Loucy (cell line): Measurements from ENCODE around the gene RUFY1.
"Not testable (repeated sequence)": the region's sequence is repeated elsewhere in the genome, so short reads cannot be mapped to it uniquely, and the experiment has no call there.

Source experiments
- H2AFZ ChIP-seq: fragments of 200-600 bp; sonication (generic); 2 replicates; pipeline ENCODE4 v1.6.0; 2016; ENCODE audit warnings: antibody characterized with exemption, mild to moderate bottlenecking, low read length, moderate library complexity
- H3F3A ChIP-seq: fragments of 200-600 bp; 2 replicates; pipeline ENCODE4 v1.6.0; 2016; ENCODE audit warnings: antibody characterized with exemption, low read depth, mild to moderate bottlenecking
- H3K27me3 ChIP-seq: fragments of 200-600 bp; sonication (generic); 2 replicates; pipeline ENCODE4 v1.6.1; 2014; ENCODE audit warnings: low read length, mild to moderate bottlenecking; ENCODE audit not compliant: insufficient read depth, poor library complexity, severe bottlenecking
- H3K36me3 ChIP-seq: fragments of 200-600 bp; sonication (generic); 2 replicates; pipeline ENCODE4 v1.6.1; 2016; ENCODE audit warnings: low read length; ENCODE audit not compliant: insufficient read depth
- H3K4me1 ChIP-seq: fragments of 200-600 bp; sonication (generic); 2 replicates; pipeline ENCODE4 v1.5.1; 2014; ENCODE audit warnings: low read length, mild to moderate bottlenecking; ENCODE audit not compliant: insufficient read depth, poor library complexity, severe bottlenecking
- H3K4me2 ChIP-seq: fragments of 200-600 bp; sonication (generic); 2 replicates; pipeline ENCODE4 v1.6.0; 2014; ENCODE audit warnings: antibody characterized with exemption, low read length, low read depth, mild to moderate bottlenecking; ENCODE audit not compliant: poor library complexity, severe bottlenecking
- H3K4me3 ChIP-seq: fragments of 200-600 bp; sonication (generic); 2 replicates; pipeline ENCODE4 v1.5.1; 2014; ENCODE audit warnings: low read length, mild to moderate bottlenecking, mixed read lengths; ENCODE audit not compliant: poor library complexity, severe bottlenecking
- H3K79me2 ChIP-seq: fragments of 200-600 bp; sonication (generic); 2 replicates; pipeline ENCODE4 v1.6.1; 2014; ENCODE audit warnings: low read length; ENCODE audit not compliant: insufficient read depth
- H3K9ac ChIP-seq: fragments of 200-600 bp; sonication (generic); 2 replicates; pipeline ENCODE4 v1.6.0; 2014; ENCODE audit warnings: mild to moderate bottlenecking, low read depth, low read length, moderate library complexity; ENCODE audit not compliant: poor library complexity, severe bottlenecking
- H3K9me2 ChIP-seq: fragments of 200-600 bp; sonication (generic); replicated peaks from 2 replicates; pipeline ENCODE4 v1.6.1; 2016; ENCODE audit warnings: low read depth, low read length, mixed read lengths
- H3K9me3 ChIP-seq: fragments of 200-600 bp; sonication (generic); 2 replicates; pipeline ENCODE4 v1.6.1; 2014; ENCODE audit warnings: mild to moderate bottlenecking, antibody characterized with exemption, low read length, low read depth; ENCODE audit not compliant: insufficient read depth
- H4K20me1 ChIP-seq: fragments of 200-600 bp; sonication (generic); 2 replicates; pipeline ENCODE4 v1.6.0; 2014; ENCODE audit warnings: antibody characterized with exemption, low read length, mild to moderate bottlenecking; ENCODE audit not compliant: insufficient read depth, poor library complexity, severe bottlenecking
- CTCF ChIP-seq: fragments of 200-600 bp; sonication (generic); conservative IDR thresholded peaks from 2 replicates; pipeline ENCODE4 v1.5.1; 2014; ENCODE audit warnings: mild to moderate bottlenecking, antibody characterized with exemption, low read length
- EZH2phosphoT487 ChIP-seq: fragments of 200-600 bp; IDR thresholded peaks from 2 replicates; pipeline ENCODE4 v1.6.1; 2018; ENCODE audit warnings: antibody characterized with exemption, mild to moderate bottlenecking, moderate library complexity, borderline replicate concordance

Gene RUFY1

GRCh38 chr5:179553006-179553405, 2.7 kb downstream of the RUFY1 start:
- TF ChIP-seq EZH2phosphoT487 (no peak), CTCF (no peak)
- no peak overlapping the region for H3K4me3 ChIP-seq
- H2AFZ ChIP-seq, result no peak overlapping the region
- H4K20me1 ChIP-seq, result no peaks in the 10 kb centered on the region
- no peaks in the 10 kb centered on the region for H3K9me2 ChIP-seq
- no peak overlapping the region for H3K9ac ChIP-seq
- no peaks in the 10 kb centered on the region for H3K36me3 ChIP-seq
- H3K4me2 ChIP-seq, result peak overlapping the region; percentile 27
- peaks cover 3% of the 10 kb centered on the region for H3K4me1 ChIP-seq
- H3F3A ChIP-seq, result no peaks in the 10 kb centered on the region
- H3K27me3 ChIP-seq, result no peaks in the 10 kb centered on the region
- no peaks in the 10 kb centered on the region for H3K9me3 ChIP-seq
- peaks cover 14% of the 10 kb centered on the region; the same call in 1 of the 2 replicates for H3K79me2 ChIP-seq

GRCh38 chr5:179553875-179554274, 3.5 kb downstream of the RUFY1 start:
- Histone ChIP-seq H3K9ac (no peak overlapping the region), H3K4me2 (no peak overlapping the region), H3K9me3 (no peaks in the 10 kb centered on the region), H4K20me1 (no peaks in the 10 kb centered on the region), H3F3A (no peaks in the 10 kb centered on the region), H3K4me3 (no peak overlapping the region), H3K9me2 (no peaks in the 10 kb centered on the region), H3K4me1 (peaks cover 3% of the 10 kb centered on the region), H3K27me3 (no peaks in the 10 kb centered on the region), H2AFZ (no peak overlapping the region), H3K36me3 (no peaks in the 10 kb centered on the region), H3K79me2 (peaks cover 14% of the 10 kb centered on the region; the same call in 1 of the 2 replicates)
- no peak for TF ChIP-seq CTCF
- no peak for TF ChIP-seq EZH2phosphoT487

DNA sequence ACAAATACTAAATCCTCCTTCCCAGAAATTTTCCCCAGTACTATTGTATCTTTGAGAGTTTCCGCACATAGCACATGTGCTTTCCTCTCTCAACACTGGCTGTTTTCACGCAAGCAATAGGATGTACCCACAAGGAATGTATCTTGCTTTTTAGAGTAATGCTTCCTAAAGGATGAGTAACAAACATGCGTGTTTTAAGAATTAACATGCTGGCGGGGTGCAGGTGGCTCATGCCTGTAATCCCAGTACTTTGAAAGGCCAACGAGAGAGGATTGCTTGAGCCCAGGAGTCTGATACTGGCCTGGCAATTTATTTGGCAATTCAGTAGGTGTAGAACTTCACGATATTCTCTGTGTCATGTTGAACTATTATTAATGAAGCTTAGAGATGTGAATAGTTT, 4.6 kb downstream of the RUFY1 start:
- H2AFZ ChIP-seq, result no peak overlapping the region
- H3K9me3 ChIP-seq, result no peaks in the 10 kb centered on the region
- H3K4me2 ChIP-seq, result no peak overlapping the region
- H3K36me3 ChIP-seq, result no peaks in the 10 kb centered on the region
- H3F3A ChIP-seq, result no peaks in the 10 kb centered on the region
- H4K20me1 ChIP-seq, result no peaks in the 10 kb centered on the region
- H3K9ac ChIP-seq, result no peak overlapping the region
- TF ChIP-seq CTCF, result no peak
- TF ChIP-seq EZH2phosphoT487, result no peak
- no peak overlapping the region for H3K4me3 ChIP-seq
- no peaks in the 10 kb centered on the region for H3K27me3 ChIP-seq
- peaks cover 1% of the 10 kb centered on the region for H3K4me1 ChIP-seq
- no peaks in the 10 kb centered on the region for H3K9me2 ChIP-seq
- peaks cover 14% of the 10 kb centered on the region; the same call in 1 of the 2 replicates for H3K79me2 ChIP-seq

- not testable (repeated sequence) for H3K27me3 ChIP-seq, H3K9me2 ChIP-seq, H3K4me3 ChIP-seq, H3K9ac ChIP-seq, H3K4me1 ChIP-seq, H3K9me3 ChIP-seq, H3K79me2 ChIP-seq, H3F3A ChIP-seq, H2AFZ ChIP-seq, H4K20me1 ChIP-seq, H3K4me2 ChIP-seq
- peaks cover 11% of the 10 kb centered on the region; the same call in 1 of the 2 replicates for H3K36me3 ChIP-seq
Observed at GRCh38 chr5:179558261-179558799, 8.0 kb downstream of the RUFY1 start.
